Measurements from ENCODE around the gene CPPED1.

Gene CPPED1

GRCh38 chr16:12681653-12682052 is 122.0 kb downstream of the CPPED1 start:
- DNase-seq (ENCODE audit: low read depth), result no peak

GRCh38 chr16:12680531-12680930 is 123.2 kb downstream of the CPPED1 start:
- DNase-seq (ENCODE audit: low read depth), result no peak

- peak; percentile 57 for DNase-seq (ENCODE audit: low read depth)
Observed at GRCh38 chr16:12679660-12680272, 123.9 kb downstream of the CPPED1 start.

- no peak for DNase-seq (ENCODE audit: low read depth)
Observed at GRCh38 chr16:12678983-12679382, 124.7 kb downstream of the CPPED1 start.

- DNase-seq (ENCODE audit: low read depth), result no peak
Observed at GRCh38 chr16:12677502-12677901, 126.2 kb downstream of the CPPED1 start.

GRCh38 chr16:12675852-12676251 is 127.8 kb downstream of the CPPED1 start:
- peak; percentile 74 for DNase-seq (ENCODE audit: low read depth)

GRCh38 chr16:12675046-12675445 is 128.6 kb downstream of the CPPED1 start:
- no peak for DNase-seq (ENCODE audit: low read depth)

GRCh38 chr16:12674524-12674923 is 129.2 kb downstream of the CPPED1 start:
- no peak for DNase-seq (ENCODE audit: low read depth)

- peak; percentile 81 for DNase-seq (ENCODE audit: low read depth)
Observed at GRCh38 chr16:12674071-12674470, 129.6 kb downstream of the CPPED1 start.

GRCh38 chr16:12673466-12673865 is 130.2 kb downstream of the CPPED1 start:
- no peak for DNase-seq (ENCODE audit: low read depth)

- DNase-seq (ENCODE audit: low read depth), result no peak
Observed at GRCh38 chr16:12672986-12673385, 130.7 kb downstream of the CPPED1 start.

- DNase-seq (ENCODE audit: low read depth), result no peak
Observed at GRCh38 chr16:12669908-12670307, 133.8 kb downstream of the CPPED1 start.

- DNase-seq (ENCODE audit: low read depth), result no peak
Observed at GRCh38 chr16:12667909-12668308, 135.8 kb downstream of the CPPED1 start.

- no peak for DNase-seq (ENCODE audit: low read depth)
Observed at GRCh38 chr16:12664164-12664733, 139.4 kb downstream of the CPPED1 start.

- DNase-seq (ENCODE audit: low read depth), result peak; percentile 39
Observed at GRCh38 chr16:12661656-12662172, 142.0 kb downstream of the CPPED1 start.

GRCh38 chr16:12659871-12660270 is 143.8 kb downstream of the CPPED1 start:
- DNase-seq (ENCODE audit: low read depth), result no peak

GRCh38 chr16:12658506-12658905 is 145.2 kb downstream of the CPPED1 start:
- no peak for DNase-seq (ENCODE audit: low read depth)

GRCh38 chr16:12655537-12655936 is 148.2 kb downstream of the CPPED1 start:
- DNase-seq (ENCODE audit: low read depth), result no peak

GRCh38 chr16:12653820-12654392 is 149.8 kb downstream of the CPPED1 start:
- no peak for DNase-seq (ENCODE audit: low read depth)

GRCh38 chr16:12652924-12653323 is 150.8 kb downstream of the CPPED1 start:
- no peak for DNase-seq (ENCODE audit: low read depth)

GRCh38 chr16:12651765-12652512 is 151.7 kb downstream of the CPPED1 start:
- no peak for DNase-seq (ENCODE audit: low read depth)

- DNase-seq (ENCODE audit: low read depth), result no peak
Observed at GRCh38 chr16:12649356-12649755, 154.3 kb downstream of the CPPED1 start.
